ENCODE measurements around the gene RASIP1.
"Not testable (repeated sequence)": the region's sequence is repeated elsewhere in the genome, so short reads cannot be mapped to it uniquely, and the experiment has no call there.

RASIP1 gene

GRCh38 chr19:48705431-48705830, 35.0 kb downstream of the RASIP1 start:
- DNase-seq: no peak

GRCh38 chr19:48703316-48703715, 37.1 kb downstream of the RASIP1 start:
- DNase-seq: no peak

- DNase-seq: no peak
Observed at GRCh38 chr19:48702701-48703100, 37.7 kb downstream of the RASIP1 start.

GRCh38 chr19:48698046-48698445, 42.4 kb downstream of the RASIP1 start:
- DNase-seq: no peak

- no peak for DNase-seq
Observed at GRCh38 chr19:48696353-48697010, 43.9 kb downstream of the RASIP1 start.

GRCh38 chr19:48695743-48696352, 44.6 kb downstream of the RASIP1 start, which contains the start of gene FUT2:
FUT2 (plus strand) TSS chr19:48695971; CDS start chr19:48702957, 6,986 bp downstream.
- no peak for DNase-seq

- not testable (repeated sequence) for DNase-seq
Observed at GRCh38 chr19:48693629-48694028, 46.8 kb downstream of the RASIP1 start.

GRCh38 chr19:48689449-48689848, 51.0 kb downstream of the RASIP1 start:
- no peak for DNase-seq

- no peak for DNase-seq
Observed at GRCh38 chr19:48687776-48688175, 52.6 kb downstream of the RASIP1 start.

- not testable (repeated sequence) for DNase-seq
Observed at GRCh38 chr19:48686637-48687036, 53.8 kb downstream of the RASIP1 start.

GRCh38 chr19:48686088-48686487, 54.3 kb downstream of the RASIP1 start:
- DNase-seq: no peak

GRCh38 chr19:48685583-48685982, 54.8 kb downstream of the RASIP1 start:
- no peak for DNase-seq

- peak; percentile 10 for DNase-seq
Observed at GRCh38 chr19:48683349-48683748, 57.1 kb downstream of the RASIP1 start.

GRCh38 chr19:48681127-48681470, 59.3 kb downstream of the RASIP1 start:
- peak; percentile 73 for DNase-seq

GRCh38 chr19:48680436-48681126, 59.8 kb downstream of the RASIP1 start:
- no peak for DNase-seq

GRCh38 chr19:48680006-48680405, 60.4 kb downstream of the RASIP1 start:
- DNase-seq: not testable (repeated sequence)

GRCh38 chr19:48678201-48678600, 62.2 kb downstream of the RASIP1 start:
- no peak for DNase-seq

- DNase-seq: no peak
Observed at GRCh38 chr19:48676887-48677286, 63.5 kb downstream of the RASIP1 start.

GRCh38 chr19:48676487-48676886, 63.9 kb downstream of the RASIP1 start:
- no peak for DNase-seq

- peak; percentile 87 for DNase-seq
Observed at GRCh38 chr19:48674921-48675824, 65.2 kb downstream of the RASIP1 start.

- no peak for DNase-seq
Observed at GRCh38 chr19:48674216-48674809, 66.1 kb downstream of the RASIP1 start.

GRCh38 chr19:48673436-48674100, 66.8 kb downstream of the RASIP1 start:
- DNase-seq: no peak

Measured in inflammatory macrophage treated with lipopolysaccharide for 4 hours (primary cell).